ENCODE data around the gene SREBF2. TPM values are rescaled to one million over a fixed set of nuclear protein-coding genes. Genes with fewer than 3 reads are reported as not detected.

SREBF2 gene
- total and polyA plus RNA-seq, 2 experiments from 2014 or later: 238 to 273 TPM

- no peak for TF ChIP-seq CTCF (IDR thresholded peaks at IDR 0.05; ENCODE audit: low read depth, low read length)
- peaks cover 12% of the 10 kb centered on the region for H3K4me1 ChIP-seq (ENCODE audit: low read depth)
- peak; percentile 90 to 94 for DNase-seq (ENCODE audit: low read depth in 1 of 2, low spot score in 1 of 2)
- H3K4me3 ChIP-seq: peak within 1 kb of the TSS; percentile 52
- H3K36me3 ChIP-seq: no peaks in the 10 kb centered on the region
- peak within 1 kb of the TSS; percentile 62 for H3K27ac ChIP-seq
- H3K9me3 ChIP-seq (ENCODE audit: low read depth): no peaks in the 10 kb centered on the region
- H3K27me3 ChIP-seq: no peaks in the 10 kb centered on the region
These were observed 32.4 kb upstream of the SREBF2 start, which contains the start of gene CCDC134 for GRCh38 chr22:41800348-41801146. Gene CCDC134, plus strand, starts transcription at chr22:41800679. Its CDS starts 8,212 bp downstream, at chr22:41808891.

- H3K4me3 ChIP-seq: peak overlapping the region; percentile 52
- TF ChIP-seq CTCF (IDR thresholded peaks at IDR 0.05; ENCODE audit: low read depth, low read length): no peak
- H3K27ac ChIP-seq: peak overlapping the region; percentile 62
These were observed 31.6 kb upstream of the SREBF2 start for GRCh38 chr22:41801147-41801819.

GRCh38 chr22:41801886-41802285 is 31.0 kb upstream of the SREBF2 start:
- H3K36me3 ChIP-seq: no peaks in the 10 kb centered on the region
- H3K4me1 ChIP-seq (ENCODE audit: low read depth): peaks cover 12% of the 10 kb centered on the region
- peak overlapping the region; percentile 52 for H3K4me3 ChIP-seq
- H3K9me3 ChIP-seq (ENCODE audit: low read depth): no peaks in the 10 kb centered on the region
- H3K27ac ChIP-seq: no peak overlapping the region
- no peak for DNase-seq (ENCODE audit: low read depth in 1 of 2, low spot score in 1 of 2)
- no peaks in the 10 kb centered on the region for H3K27me3 ChIP-seq
- TF ChIP-seq CTCF (IDR thresholded peaks at IDR 0.05; ENCODE audit: low read depth, low read length): no peak

More at GRCh38 chr22:41801147-41801819, 31.6 kb upstream of the SREBF2 start:
- Histone ChIP-seq H3K4me1 (ENCODE audit: low read depth) (peaks cover 12% of the 10 kb centered on the region), H3K9me3 (ENCODE audit: low read depth) (no peaks in the 10 kb centered on the region), H3K36me3 (no peaks in the 10 kb centered on the region), H3K27me3 (no peaks in the 10 kb centered on the region)
- no peak for DNase-seq (ENCODE audit: low read depth in 1 of 2, low spot score in 1 of 2)

- H3K36me3 ChIP-seq: no peaks in the 10 kb centered on the region
- no peak for DNase-seq (ENCODE audit: low read depth in 1 of 2, low spot score in 1 of 2)
- no peaks in the 10 kb centered on the region for H3K27me3 ChIP-seq
- no peak for TF ChIP-seq CTCF (IDR thresholded peaks at IDR 0.05; ENCODE audit: low read depth, low read length)
- no peak overlapping the region for H3K27ac ChIP-seq
- no peaks in the 10 kb centered on the region for H3K9me3 ChIP-seq (ENCODE audit: low read depth)
- H3K4me1 ChIP-seq (ENCODE audit: low read depth): peaks cover 6% of the 10 kb centered on the region
- no peak overlapping the region for H3K4me3 ChIP-seq
These were observed 27.3 kb upstream of the SREBF2 start for GRCh38 chr22:41805639-41806038.

GRCh38 chr22:41808400-41808799 is 24.5 kb upstream of the SREBF2 start:
- Histone ChIP-seq H3K27ac (no peak overlapping the region), H3K27me3 (no peaks in the 10 kb centered on the region), H3K4me1 (ENCODE audit: low read depth) (peaks cover 7% of the 10 kb centered on the region), H3K4me3 (no peak overlapping the region), H3K9me3 (ENCODE audit: low read depth) (no peaks in the 10 kb centered on the region), H3K36me3 (peaks cover 8% of the 10 kb centered on the region)
- no peak for DNase-seq (ENCODE audit: low read depth in 1 of 2, low spot score in 1 of 2)
- TF ChIP-seq CTCF (IDR thresholded peaks at IDR 0.05; ENCODE audit: low read depth, low read length): no peak

All from cardiac muscle cell (in vitro differentiated cells and primary cell).